H1 (cell line): ENCODE measurements around the gene SPINT2. TPM values are rescaled to one million over a fixed set of nuclear protein-coding genes. Genes with fewer than 3 reads are reported as not detected.

ENCODE experiments used
- ATF3 ChIP-seq: IDR thresholded peaks from 2 replicates; pipeline ENCODE4 v1.6.1; 2011; ENCODE audit warnings: low read depth, mild to moderate bottlenecking, low read length; ENCODE audit not compliant: insufficient read depth
- BCL11A ChIP-seq, 2 experiments: IDR thresholded peaks; one replicate each; pipeline ENCODE4 v1.6.1; 2011; ENCODE audit warnings: low read depth in 2 of 2, low read length in 2 of 2, mild to moderate bottlenecking in 2 of 2
- CEBPB ChIP-seq: IDR thresholded peaks from 2 replicates; pipeline ENCODE4 v1.6.1; 2012; ENCODE audit warnings: low read depth, low read length
- CHD7 ChIP-seq: fragments of 300-600 bp; sonication (generic); IDR thresholded peaks from 2 replicates; pipeline ENCODE4 v1.7.1; 2012; ENCODE audit warnings: low read length, moderate library complexity, mild to moderate bottlenecking, inconsistent platforms; ENCODE audit not compliant: insufficient replicate concordance
- HDAC6 ChIP-seq: IDR thresholded peaks from one replicate; pipeline ENCODE4 v1.7.1; 2012; ENCODE audit warnings: low read depth, mild to moderate bottlenecking, inconsistent platforms, low read length, moderate library complexity
- JUND ChIP-seq: IDR thresholded peaks from 2 replicates; pipeline ENCODE4 v1.6.1; 2011; ENCODE audit warnings: mild to moderate bottlenecking, improper control_type of control experiment, low read length
- KDM4A ChIP-seq: IDR thresholded peaks from one replicate; pipeline ENCODE4 v1.7.1; 2012; ENCODE audit warnings: low read depth, mild to moderate bottlenecking, moderate library complexity, low read length, inconsistent platforms; ENCODE audit not compliant: severe bottlenecking
- KDM5A ChIP-seq: fragments of 200-600 bp; IDR thresholded peaks from 2 replicates; pipeline ENCODE4 v1.7.1; 2012; ENCODE audit warnings: mild to moderate bottlenecking, low read length, inconsistent platforms, mixed read lengths
- PHF8 ChIP-seq: fragments of 200-600 bp; sonication (generic); conservative IDR thresholded peaks from 2 replicates; pipeline ENCODE4 v1.7.1; 2012; ENCODE audit warnings: low read depth, mild to moderate bottlenecking, inconsistent platforms, low read length, moderate library complexity
- SP2 ChIP-seq: IDR thresholded peaks from 2 replicates; pipeline ENCODE4 v1.6.1; 2012; ENCODE audit warnings: mild to moderate bottlenecking, low read length, inconsistent platforms
- TAF7 ChIP-seq: optimal IDR thresholded peaks from 2 replicates; pipeline ENCODE3; 2011; ENCODE audit warnings: low read depth, mild to moderate bottlenecking, inconsistent platforms, low read length, moderate library complexity, borderline replicate concordance
- polyA plus RNA-seq, 7 experiments: library from polyadenylated mRNA; depleted of rRNA in 3 of 7; stranded (reverse) in 5 of 7; unstranded in 2 of 7; fragments of >200 nt in 5 of 7; fragments of 200-250 nt in 2 of 7; gene quantifications; 1 replicate in 5 of 7; 2 replicates in 1 of 7; 4 replicates in 1 of 7; pipeline versions ENCODE4 v1.2.1 to v1.2.3, GENCODE V29; 2011 to 2013; ENCODE audit warnings: missing spikeins in 2 of 7, mixed read lengths in 2 of 7
- total RNA-seq: library from RNA; stranded (reverse); fragmentation: NEBNext Ultra II Directional; extraction: Animal tissue kit (Norgen Biotek cat#: 25700); gene quantifications from 2 replicates; pipeline ENCODE4 v1.2.1, GENCODE V29; 2021

Gene SPINT2
- total and polyA plus RNA-seq, 2 of the 8 experiments (the other 6 are each of a cell fraction or from before 2014, with no cell fraction given) = 294 to 296 TPM

GRCh38 chr19:38333245-38333644, 68.9 kb downstream of the SPINT2 start (continued):
- TF ChIP-seq CHD7 = no peak
- TF ChIP-seq CEBPB = no peak
- TF ChIP-seq SP2 = no peak
- no peak for TF ChIP-seq TAF7
- TF ChIP-seq ATF3 = no peak
- no peak for TF ChIP-seq HDAC6
- TF ChIP-seq BCL11A (IDR thresholded peaks at IDR 0.05; ENCODE audit: low read depth in 2 of 2, low read length in 2 of 2) = no peak
- TF ChIP-seq KDM4A = no peak
- no peak for TF ChIP-seq PHF8
- no peak for TF ChIP-seq JUND
- no peak for TF ChIP-seq KDM5A
